Vagina (tissue), 2 donors: ENCODE results near the gene ALKBH5. TPM values are rescaled to one million over a fixed set of nuclear protein-coding genes. Genes with fewer than 3 reads are reported as not detected.
A peak's percentile ranks its signal among the peaks of the same experiment; 100 is the strongest.

Experiments used
- DNase-seq, 2 donors: peaks; one replicate each; pipeline ENCODE4 v3.0.0-alpha.2; 2017; ENCODE audit errors: extremely low spot score in 2 of 2
- H3K27ac ChIP-seq: fragments of 200-600 bp; sonication (generic); one replicate; pipeline ENCODE4 v1.5.1; 2019
- H3K27me3 ChIP-seq: fragments of 200-600 bp; sonication (generic); one replicate; pipeline ENCODE4 v1.5.1; 2019
- H3K36me3 ChIP-seq, 2 donors: fragments of 200-600 bp; sonication (generic); one replicate each; pipeline ENCODE4 v1.5.1; 2017 to 2019
- H3K4me1 ChIP-seq: fragments of 200-600 bp; sonication (generic); one replicate; pipeline ENCODE4 v1.5.1; 2019
- H3K4me3 ChIP-seq, 2 donors: fragments of 200-600 bp; sonication (generic); 1 replicate in 1 of 2; 2 replicates in 1 of 2; pipeline ENCODE4 v1.5.1; 2016 to 2019
- H3K9me3 ChIP-seq: fragments of 200-600 bp; sonication (generic); one replicate; pipeline ENCODE4 v1.5.1; 2019
- CTCF ChIP-seq, 3 experiments: fragments of 450-650 bp in 2 of 3; fragments of 200-600 bp in 1 of 3; sonication (generic) in 1 of 3; IDR thresholded peaks; one replicate each; pipeline ENCODE4 v1.5.1; 2017 to 2019; ENCODE audit warnings: antibody characterized with exemption in 3 of 3, mild to moderate bottlenecking in 2 of 3, moderate library complexity in 2 of 3
- POLR2A ChIP-seq, 2 donors: fragments of 450-650 bp; IDR thresholded peaks; one replicate each; pipeline ENCODE4 v1.6.1; 2017; ENCODE audit warnings: antibody characterized with exemption in 2 of 2, mild to moderate bottlenecking in 2 of 2, moderate library complexity in 2 of 2
- POLR2AphosphoS5 ChIP-seq, 2 donors: sonication (generic); formaldehyde crosslinking; IDR thresholded peaks; one replicate each; pipeline ENCODE4 v1.9.0; 2017; ENCODE audit warnings: antibody characterized with exemption in 2 of 2, mild to moderate bottlenecking in 2 of 2, low read depth in 1 of 2; ENCODE audit not compliant: insufficient read depth in 1 of 2
- intact Hi-C: fragments of 100-400 bp; cut with DNase I; formaldehyde crosslinking; loops from one replicate; pipeline ENCODE4 v1.15.1; 2023
- total RNA-seq: library from RNA; depleted of rRNA; stranded (reverse); fragments of >200 nt; gene quantifications from one replicate; pipeline ENCODE4 v1.2.3, GENCODE V29; 2016

ALKBH5 gene
- total RNA-seq, 1 donor from 2014 or later: 77.3 TPM

GRCh38 chr17:18139498-18139897, 44.1 kb upstream of the ALKBH5 start:
- H3K9me3 ChIP-seq: no peaks in the 10 kb centered on the region
- H3K4me1 ChIP-seq: no peaks in the 10 kb centered on the region
- DNase-seq: no peak
- no peaks in the 10 kb centered on the region for H3K36me3 ChIP-seq
- H3K27me3 ChIP-seq: no peaks in the 10 kb centered on the region
- no peak overlapping the region for H3K4me3 ChIP-seq
- intact Hi-C loops: no loop called here
- TF ChIP-seq POLR2AphosphoS5 (IDR thresholded peaks at IDR 0.05; ENCODE audit: insufficient read depth in 1 of 2, low read depth in 1 of 2) (no peak), CTCF (IDR thresholded peaks at IDR 0.05) (no peak), POLR2A (IDR thresholded peaks at IDR 0.05) (no peak)
- no peak overlapping the region for H3K27ac ChIP-seq

GRCh38 chr17:18139949-18140348, 43.7 kb upstream of the ALKBH5 start:
- Histone ChIP-seq H3K4me3 (no peak overlapping the region), H3K27me3 (no peaks in the 10 kb centered on the region), H3K4me1 (no peaks in the 10 kb centered on the region), H3K9me3 (no peaks in the 10 kb centered on the region), H3K27ac (no peak overlapping the region), H3K36me3 (no peaks in the 10 kb centered on the region)
- TF ChIP-seq POLR2A (IDR thresholded peaks at IDR 0.05): no peak
- no peak for TF ChIP-seq POLR2AphosphoS5 (IDR thresholded peaks at IDR 0.05; ENCODE audit: insufficient read depth in 1 of 2, low read depth in 1 of 2)
- TF ChIP-seq CTCF (IDR thresholded peaks at IDR 0.05): no peak
- intact Hi-C loops: no loop called here
- DNase-seq: no peak

GRCh38 chr17:18140648-18141047, 43.0 kb upstream of the ALKBH5 start:
- Histone ChIP-seq H3K27ac (no peak overlapping the region), H3K36me3 (no peaks in the 10 kb centered on the region), H3K27me3 (no peaks in the 10 kb centered on the region), H3K4me3 (no peak overlapping the region), H3K4me1 (no peaks in the 10 kb centered on the region), H3K9me3 (no peaks in the 10 kb centered on the region)
- intact Hi-C loops: no loop called here
- no peak for DNase-seq
- TF ChIP-seq CTCF (IDR thresholded peaks at IDR 0.05) (no peak), POLR2AphosphoS5 (IDR thresholded peaks at IDR 0.05; ENCODE audit: insufficient read depth in 1 of 2, low read depth in 1 of 2) (no peak), POLR2A (IDR thresholded peaks at IDR 0.05) (no peak)

GRCh38 chr17:18141210-18141803, 42.3 kb upstream of the ALKBH5 start:
- no peak overlapping the region for H3K27ac ChIP-seq
- TF ChIP-seq CTCF (IDR thresholded peaks at IDR 0.05) (peak; percentile 6 to 51 (median 25)), POLR2A (IDR thresholded peaks at IDR 0.05) (no peak)
- no peak overlapping the region for H3K4me3 ChIP-seq
- no peak for DNase-seq
- no peaks in the 10 kb centered on the region for H3K4me1 ChIP-seq
- no peaks in the 10 kb centered on the region for H3K36me3 ChIP-seq
- H3K9me3 ChIP-seq: no peaks in the 10 kb centered on the region
- intact Hi-C loops: no loop called here
- no peaks in the 10 kb centered on the region for H3K27me3 ChIP-seq

GRCh38 chr17:18142417-18142816, 41.2 kb upstream of the ALKBH5 start:
- intact Hi-C loops: no loop called here
- TF ChIP-seq POLR2AphosphoS5 (IDR thresholded peaks at IDR 0.05; ENCODE audit: insufficient read depth in 1 of 2, low read depth in 1 of 2): no peak
- TF ChIP-seq POLR2A (IDR thresholded peaks at IDR 0.05): no peak
- TF ChIP-seq CTCF (IDR thresholded peaks at IDR 0.05): no peak
- Histone ChIP-seq H3K4me3 (no peak overlapping the region), H3K9me3 (no peaks in the 10 kb centered on the region), H3K27me3 (no peaks in the 10 kb centered on the region), H3K36me3 (no peaks in the 10 kb centered on the region), H3K27ac (no peak overlapping the region), H3K4me1 (no peaks in the 10 kb centered on the region)
- no peak for DNase-seq
